Bone marrow (tissue), 2 donors: ENCODE results near the gene OTOR.

Experiments
- DNase-seq, 2 donors: peaks; one replicate each; lab custom pipeline; 2025; lab: John Stamatoyannopoulos, UW

Gene OTOR

DNA sequence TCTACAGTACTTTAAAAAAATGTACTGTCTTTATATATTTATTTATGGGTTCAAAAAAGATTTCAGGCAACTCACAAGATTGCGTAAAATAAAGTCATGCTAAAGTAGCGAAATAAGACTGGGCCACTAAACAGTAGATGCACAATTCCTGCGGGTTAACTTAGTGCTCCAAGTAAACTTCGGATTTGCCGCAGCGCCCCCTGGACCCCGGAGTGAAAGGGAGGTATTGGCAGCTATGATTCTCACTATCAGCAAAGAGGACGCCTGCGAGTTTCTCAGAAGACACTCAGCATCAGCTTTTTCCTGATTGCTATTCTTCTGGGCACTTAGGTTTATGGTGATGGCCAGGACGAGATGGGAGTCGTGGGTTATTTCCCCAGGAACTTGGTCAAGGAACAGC is 1.4 kb downstream of the OTOR start:
- DNase-seq, result no peak

DNA sequence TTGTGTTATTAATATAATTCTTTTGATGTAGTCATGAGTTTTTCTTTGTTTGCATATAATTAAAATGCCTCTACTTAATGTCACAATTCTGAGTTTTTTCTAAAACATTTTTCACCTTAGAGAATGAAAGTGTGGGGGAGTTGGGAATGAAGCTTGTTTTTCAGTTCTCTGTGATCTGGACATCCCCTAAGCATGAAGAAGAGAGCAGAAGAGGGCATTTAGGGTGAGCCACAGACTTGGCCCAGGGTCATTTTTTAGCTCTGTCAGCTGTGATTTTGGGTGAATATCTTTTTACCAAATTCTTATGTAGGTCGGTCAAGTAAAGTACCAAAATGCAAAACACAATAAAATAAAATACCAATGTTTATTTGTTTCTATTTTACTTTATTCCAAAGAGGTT is 3.9 kb downstream of the OTOR start:
- DNase-seq, result no peak

DNA sequence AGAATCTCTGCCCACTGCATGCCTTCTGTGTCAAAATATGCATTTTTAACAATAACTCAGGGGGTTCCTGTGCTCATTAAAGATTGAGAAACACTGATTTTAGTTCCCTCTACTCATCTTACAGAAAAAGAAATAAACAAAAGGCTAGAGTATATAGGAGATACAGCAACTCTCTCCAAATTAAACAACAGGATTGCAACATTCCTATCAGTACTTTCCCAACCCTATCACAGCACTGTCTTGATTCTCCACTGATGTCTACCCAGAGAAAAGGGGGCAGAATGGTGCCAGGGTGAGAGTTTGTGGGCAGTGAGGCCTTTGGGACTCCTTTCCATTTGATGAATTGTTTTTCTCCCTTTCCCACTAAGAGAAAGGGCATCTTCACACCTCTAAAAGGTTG is 4.7 kb downstream of the OTOR start:
- DNase-seq, result no peak

DNA sequence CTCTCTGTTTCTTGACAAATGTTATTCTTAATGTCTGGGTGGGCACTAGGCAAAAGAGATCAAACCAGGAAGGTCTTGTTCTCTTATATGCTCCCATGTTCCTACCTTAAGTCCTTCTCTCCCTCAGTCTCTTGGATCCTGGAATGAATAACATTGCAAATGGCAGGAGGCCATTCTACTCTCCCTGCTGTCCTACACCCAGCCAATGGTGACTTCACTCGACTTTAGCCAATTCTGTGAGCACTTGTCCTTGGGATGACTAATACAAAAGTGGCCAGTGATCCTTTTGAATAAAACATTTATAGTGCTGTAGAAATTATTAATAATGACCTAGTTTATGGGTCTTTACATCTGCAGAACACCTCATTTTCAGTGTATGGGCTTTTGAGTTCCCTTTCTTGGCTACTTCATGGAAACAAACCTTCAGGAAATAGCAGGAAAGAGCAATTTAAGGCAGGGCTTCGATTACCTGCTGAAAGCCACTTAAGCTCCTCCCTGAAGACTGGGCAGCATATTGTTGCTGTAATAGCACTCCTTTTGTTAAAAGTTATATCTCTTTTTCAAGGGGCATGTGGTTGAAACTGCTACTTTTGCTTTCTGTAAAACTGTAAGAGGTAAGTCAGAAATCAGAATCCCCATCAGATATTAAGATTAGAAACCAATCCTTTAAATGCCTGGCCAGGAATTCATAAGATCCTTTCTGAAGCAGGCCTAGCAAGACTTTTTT is 10.5 kb downstream of the OTOR start:
- no peak for DNase-seq

DNA sequence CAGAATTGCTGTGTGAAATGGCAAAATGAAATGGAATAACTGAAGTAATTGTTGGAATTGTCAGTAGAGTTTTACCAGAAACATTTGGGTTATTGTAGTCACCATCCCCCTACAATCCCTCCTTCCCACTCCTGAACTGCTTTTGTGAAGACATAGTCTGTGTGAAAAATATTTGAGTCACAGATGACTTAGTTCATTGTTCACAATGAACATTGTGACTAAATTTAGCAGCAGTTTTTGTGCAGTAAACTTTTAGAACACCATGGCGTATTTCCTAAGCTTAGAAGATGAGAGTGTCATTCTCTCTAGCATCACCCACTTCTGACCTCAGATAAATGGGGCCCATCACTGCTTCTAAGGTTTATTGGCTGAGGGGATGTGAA is 11.0 kb downstream of the OTOR start:
- no peak for DNase-seq

DNA sequence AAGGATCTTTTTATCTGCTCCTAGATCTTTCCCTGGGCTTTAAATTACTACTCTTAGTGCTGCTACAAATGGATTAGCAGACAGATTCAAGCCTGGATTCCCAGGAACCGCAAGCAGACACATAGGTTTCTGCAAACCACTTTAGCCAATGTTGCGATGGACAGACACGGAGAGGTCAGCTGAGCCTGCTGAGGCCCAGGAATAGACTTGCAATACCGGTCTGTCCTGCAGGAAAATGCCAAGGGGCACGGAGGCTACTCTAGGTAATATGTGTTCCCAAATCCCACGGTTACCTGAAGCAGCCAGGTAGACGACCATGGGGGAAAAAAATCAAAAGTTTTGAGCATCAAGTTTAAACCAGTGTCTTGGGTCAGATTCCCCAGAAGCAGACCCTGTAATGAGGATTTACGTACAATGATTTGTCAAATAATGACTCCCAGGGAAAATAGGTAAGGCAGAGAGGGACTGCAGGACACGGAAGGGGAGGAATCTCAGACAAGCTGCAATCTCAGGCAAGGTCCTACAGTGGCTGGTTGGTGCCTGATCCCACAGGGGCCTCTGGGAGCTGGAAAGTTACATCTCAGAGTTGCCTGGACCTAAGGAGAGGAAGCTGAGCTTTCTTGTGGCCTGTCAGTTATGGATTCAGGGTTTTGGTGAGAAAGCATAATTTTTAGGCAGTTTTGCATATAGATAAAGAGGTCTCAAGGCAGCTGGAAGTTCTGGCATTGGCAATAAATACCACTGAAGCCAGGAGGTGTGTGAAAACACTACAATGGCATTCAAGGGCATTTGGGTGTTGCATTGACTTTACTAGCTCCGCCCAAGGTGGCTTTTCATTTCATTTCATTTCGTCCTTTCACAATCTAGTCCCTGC is 12.5 kb downstream of the OTOR start:
- no peak for DNase-seq

DNA sequence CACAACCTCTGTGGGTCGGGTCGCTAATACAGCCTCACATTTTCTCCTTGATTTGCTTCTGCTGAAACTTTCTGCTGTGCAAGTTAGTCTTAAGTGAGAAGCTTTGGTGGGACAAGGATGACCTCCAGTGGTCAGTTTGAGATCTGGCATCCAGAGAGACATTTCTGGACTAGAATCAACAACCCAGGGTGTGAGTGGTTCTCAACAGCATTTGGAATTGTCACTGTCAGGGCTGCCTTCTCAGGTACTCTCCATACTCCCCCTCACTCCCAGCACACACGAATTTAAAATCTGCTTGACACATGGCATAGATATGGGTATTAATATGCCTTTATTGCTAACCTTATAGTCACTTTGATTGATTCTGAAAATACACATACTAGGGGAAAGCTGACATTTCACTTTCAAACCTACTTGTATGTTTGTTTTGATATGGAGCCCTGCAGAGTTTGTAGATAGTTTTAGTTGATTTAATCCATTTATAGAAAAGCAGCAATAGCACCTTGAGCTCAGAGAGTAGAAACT is 13.2 kb downstream of the OTOR start:
- DNase-seq, result peak in 1 of 2 donors; percentile 6

DNA sequence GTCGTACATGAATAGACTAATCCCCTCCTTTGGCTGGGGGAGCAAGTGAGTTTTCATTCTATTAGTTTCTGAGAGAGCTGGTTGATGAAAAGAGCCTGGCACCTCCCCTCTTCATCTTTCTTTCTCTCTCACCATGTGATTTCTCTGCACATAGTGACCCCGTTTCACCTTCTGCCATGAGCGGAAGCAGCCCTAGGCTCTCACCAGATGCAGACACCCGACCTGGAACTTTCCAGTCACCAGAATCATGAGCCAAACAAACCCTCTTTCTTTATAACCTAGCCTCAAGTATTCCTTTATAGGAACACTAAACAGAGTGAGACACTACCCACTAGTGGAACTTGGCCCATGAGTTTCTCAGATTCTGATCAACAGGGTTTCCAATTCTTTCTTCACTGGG is 16.4 kb downstream of the OTOR start:
- DNase-seq, result no peak

DNA sequence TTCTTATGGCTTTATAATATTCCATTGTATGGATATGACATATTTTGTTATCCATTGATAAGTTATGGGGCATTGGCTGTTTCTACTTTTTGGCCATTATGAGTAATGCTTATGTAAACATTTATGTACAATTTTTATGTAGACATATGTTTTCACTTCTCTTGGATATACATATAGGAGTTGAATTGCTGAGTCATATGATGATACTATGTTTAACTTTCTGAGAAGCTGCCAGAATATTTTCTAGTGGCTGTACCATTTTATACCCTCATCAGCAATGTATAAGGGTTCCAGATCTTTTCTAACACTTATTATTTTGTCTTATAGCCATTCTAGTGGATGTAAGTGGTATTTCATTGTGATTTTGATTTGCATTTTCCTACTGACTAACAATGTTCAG is 23.1 kb downstream of the OTOR start:
- no peak for DNase-seq

DNA sequence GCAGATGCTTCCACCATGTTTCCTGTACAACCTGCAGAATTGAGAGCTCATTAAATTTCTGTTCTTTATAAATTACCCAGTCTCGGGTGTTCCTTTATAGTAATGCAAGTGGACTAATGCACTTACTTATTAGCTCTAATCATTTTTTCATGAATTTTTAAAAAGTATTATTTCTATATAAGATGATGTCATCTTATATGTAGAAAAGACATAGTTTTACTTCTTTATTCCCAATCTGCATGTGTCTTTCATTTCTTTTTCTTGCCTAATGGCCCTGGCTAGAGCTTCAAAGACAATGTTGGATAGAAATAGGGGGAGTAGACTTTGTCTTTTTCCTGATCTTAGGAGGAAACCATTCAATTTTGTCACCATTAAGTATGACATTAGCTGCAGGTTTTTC is 27.8 kb downstream of the OTOR start:
- DNase-seq, result no peak

DNA sequence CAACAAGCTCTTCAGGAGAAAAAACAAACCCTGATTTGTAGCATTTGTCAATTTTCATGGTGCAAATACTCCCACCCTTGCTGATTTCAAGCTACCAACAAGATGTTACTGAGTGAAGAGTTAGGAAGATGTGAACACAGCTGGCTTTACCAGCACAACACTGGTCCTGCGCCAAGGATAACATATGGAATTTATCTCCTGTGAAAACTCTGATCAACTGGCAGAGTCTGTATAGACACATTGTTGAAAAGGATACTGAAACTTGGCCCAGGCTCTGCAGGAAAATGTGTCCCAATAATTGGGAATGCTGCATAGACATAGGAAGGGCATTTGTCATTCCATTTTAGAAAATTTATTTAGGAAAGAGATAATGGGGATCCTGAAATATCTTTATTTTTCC is 29.0 kb downstream of the OTOR start:
- DNase-seq, result no peak

DNA sequence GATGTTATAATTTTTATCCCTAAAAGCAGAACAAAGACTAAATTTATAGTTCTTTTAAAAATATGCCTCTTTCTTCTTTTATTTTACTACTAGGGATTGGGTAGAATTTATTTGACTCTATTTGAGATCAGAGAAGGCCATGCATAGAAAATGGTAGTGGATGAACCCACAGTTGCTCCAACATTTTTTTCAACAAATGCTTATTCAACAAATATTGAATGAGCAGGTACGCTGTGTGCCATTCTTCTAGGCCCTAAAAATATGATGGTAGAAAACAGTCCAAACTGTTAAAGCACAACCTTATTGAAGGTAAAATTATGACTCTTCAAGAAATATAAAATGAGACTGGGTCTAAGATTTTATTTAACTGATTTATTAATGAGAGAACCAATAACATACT is 30.0 kb downstream of the OTOR start:
- no peak for DNase-seq

DNA sequence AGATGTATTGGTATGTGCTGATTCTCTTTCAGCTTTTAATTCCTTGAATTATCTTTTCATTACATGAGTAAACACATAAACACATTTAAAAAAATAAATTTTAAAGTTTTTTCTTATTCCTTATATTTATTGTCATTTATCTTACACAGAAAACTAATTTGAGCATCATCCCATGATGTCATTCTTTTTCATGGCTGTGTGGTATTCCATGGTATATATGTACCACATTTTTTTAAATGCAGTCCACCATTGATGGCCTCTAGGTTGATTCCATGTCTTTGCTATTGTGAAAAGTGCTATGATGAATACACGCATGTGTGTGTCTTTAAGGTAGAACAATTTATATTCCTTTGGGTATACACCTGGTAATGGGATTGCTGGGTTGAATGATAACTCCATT is 33.3 kb downstream of the OTOR start:
- DNase-seq, result no peak

DNA sequence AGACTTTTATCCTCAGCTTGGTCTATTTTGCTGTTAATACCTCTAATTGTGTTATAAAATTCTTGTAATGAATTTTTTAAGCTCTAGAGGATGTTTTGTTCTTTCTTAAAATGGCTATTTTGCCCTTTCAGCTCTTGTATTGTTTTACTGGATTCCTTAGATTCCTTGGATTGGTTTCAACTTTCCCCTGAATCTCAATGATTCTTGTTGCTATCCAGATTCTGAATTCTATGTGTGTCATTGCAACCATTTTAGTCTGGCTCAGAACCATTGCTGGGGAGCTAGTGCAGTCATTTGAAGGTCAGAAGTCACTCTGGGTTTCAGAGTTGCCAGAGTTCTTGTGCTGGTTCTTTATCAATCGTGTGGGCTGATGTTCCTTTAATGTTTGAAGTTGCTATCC is 37.1 kb downstream of the OTOR start:
- DNase-seq, result no peak
